GM12874 (cell line): ENCODE measurements around the gene TRABD.

Experiments
- CTCF ChIP-seq: IDR thresholded peaks from 2 replicates; pipeline ENCODE4 v1.5.1; 2011; ENCODE audit warnings: low read depth, mild to moderate bottlenecking, control low read depth, low read length, moderate library complexity; ENCODE audit not compliant: insufficient read depth

The TRABD gene

GRCh38 chr22:50221410-50222300, 35.9 kb downstream of the TRABD start:
- TF ChIP-seq CTCF: 0 out of 2 replicates have a peak, but pooled peaks have one; percentile 11

GRCh38 chr22:50222508-50222907, 36.8 kb downstream of the TRABD start:
- no peak for TF ChIP-seq CTCF

GRCh38 chr22:50224071-50224470, 38.4 kb downstream of the TRABD start:
- no peak for TF ChIP-seq CTCF

GRCh38 chr22:50225200-50225969, 39.7 kb downstream of the TRABD start:
- TF ChIP-seq CTCF: no peak

GRCh38 chr22:50226063-50226874, 40.6 kb downstream of the TRABD start:
- TF ChIP-seq CTCF: no peak

GRCh38 chr22:50226875-50227165, 41.1 kb downstream of the TRABD start:
- no peak for TF ChIP-seq CTCF
